Hepatocyte (in vitro differentiated cells): ENCODE data around the gene S100G. TPM values are rescaled to one million over a fixed set of nuclear protein-coding genes. Genes with fewer than 3 reads are reported as not detected.
"Not testable (repeated sequence)": the region's sequence is repeated elsewhere in the genome, so short reads cannot be mapped to it uniquely, and the experiment has no call there.

Experiments used
- DNase-seq: peaks from one replicate; pipeline ENCODE4 v3.0.0-alpha.2; 2016; ENCODE audit warnings: low spot score
- H2AFZ ChIP-seq: fragments of 200-600 bp; sonication (generic); 2 replicates; pipeline ENCODE4 v1.6.0; 2016; ENCODE audit warnings: antibody characterized with exemption, mild to moderate bottlenecking
- H3K27ac ChIP-seq: fragments of 200-600 bp; sonication (generic); 2 replicates; pipeline ENCODE4 v1.5.1; 2016; ENCODE audit warnings: mild to moderate bottlenecking
- H3K27me3 ChIP-seq: fragments of 200-600 bp; sonication (generic); 2 replicates; pipeline ENCODE4 v1.6.1; 2016
- H3K36me3 ChIP-seq: fragments of 200-600 bp; sonication (generic); replicated peaks from 2 replicates; pipeline ENCODE4 v1.5.1; 2016; ENCODE audit warnings: low read depth; ENCODE audit not compliant: insufficient read depth
- H3K4me1 ChIP-seq: fragments of 200-600 bp; sonication (generic); 2 replicates; pipeline ENCODE4 v1.5.1; 2016; ENCODE audit warnings: mild to moderate bottlenecking, moderate library complexity; ENCODE audit not compliant: insufficient read depth
- H3K4me2 ChIP-seq: fragments of 200-600 bp; sonication (generic); 2 replicates; pipeline ENCODE4 v1.6.0; 2016
- H3K4me3 ChIP-seq: fragments of 200-600 bp; sonication (generic); 2 replicates; pipeline ENCODE4 v1.5.1; 2016; ENCODE audit warnings: mild to moderate bottlenecking
- H3K79me2 ChIP-seq: fragments of 200-600 bp; sonication (generic); 2 replicates; pipeline ENCODE4 v1.6.0; 2017; ENCODE audit warnings: mild to moderate bottlenecking
- H3K9me2 ChIP-seq: fragments of 200-600 bp; sonication (generic); replicated peaks from 2 replicates; pipeline ENCODE4 v1.6.0; 2017; ENCODE audit warnings: mild to moderate bottlenecking; ENCODE audit not compliant: insufficient read depth
- H3K9me3 ChIP-seq: fragments of 200-600 bp; sonication (generic); 2 replicates; pipeline ENCODE4 v1.5.1; 2016; ENCODE audit warnings: low read depth, mild to moderate bottlenecking
- H4K20me1 ChIP-seq: fragments of 200-600 bp; sonication (generic); 2 replicates; pipeline ENCODE4 v1.6.0; 2016; ENCODE audit warnings: mild to moderate bottlenecking; ENCODE audit not compliant: insufficient read depth, poor library complexity, severe bottlenecking
- CTCF ChIP-seq: fragments of 200-600 bp; sonication (generic); IDR thresholded peaks from 2 replicates; pipeline ENCODE4 v1.5.1; 2016; ENCODE audit warnings: antibody characterized with exemption, mild to moderate bottlenecking; ENCODE audit not compliant: poor library complexity
- EZH2 ChIP-seq: fragments of 200-600 bp; sonication (generic); IDR thresholded peaks from 2 replicates; pipeline ENCODE4 v1.6.1; 2016; ENCODE audit warnings: antibody characterized with exemption, mild to moderate bottlenecking, borderline replicate concordance
- EZH2phosphoT487 ChIP-seq: fragments of 200-600 bp; sonication (generic); IDR thresholded peaks from one replicate; pipeline ENCODE4 v1.6.1; 2018; ENCODE audit warnings: antibody characterized with exemption, mild to moderate bottlenecking, low read depth, moderate library complexity; ENCODE audit not compliant: unreplicated experiment, severe bottlenecking
- WGBS: methylation state at CpG from one replicate; pipeline ENCODE4 v1.1.6; 2016; ENCODE audit warnings: low lambda C conversion rate; ENCODE audit errors: missing lambda C conversion rate; 5-methylcytosine and 5-hydroxymethylcytosine counted together
- polyA plus RNA-seq: library from polyadenylated mRNA; unstranded; fragments of >200 nt; fragmentation: Nextera tagmentation; extraction: Ambion mirVana; gene quantifications from 2 replicates; pipeline ENCODE4 v1.2.1, GENCODE V29; 2016
- total RNA-seq: library from RNA; depleted of rRNA; stranded (reverse); fragments of >200 nt; gene quantifications from 2 replicates; pipeline ENCODE4 v1.2.3, GENCODE V29; 2014

S100G gene
- total and polyA plus RNA-seq, 2 experiments from 2014 or later, result 4.1 to 35.3 TPM

DNA sequence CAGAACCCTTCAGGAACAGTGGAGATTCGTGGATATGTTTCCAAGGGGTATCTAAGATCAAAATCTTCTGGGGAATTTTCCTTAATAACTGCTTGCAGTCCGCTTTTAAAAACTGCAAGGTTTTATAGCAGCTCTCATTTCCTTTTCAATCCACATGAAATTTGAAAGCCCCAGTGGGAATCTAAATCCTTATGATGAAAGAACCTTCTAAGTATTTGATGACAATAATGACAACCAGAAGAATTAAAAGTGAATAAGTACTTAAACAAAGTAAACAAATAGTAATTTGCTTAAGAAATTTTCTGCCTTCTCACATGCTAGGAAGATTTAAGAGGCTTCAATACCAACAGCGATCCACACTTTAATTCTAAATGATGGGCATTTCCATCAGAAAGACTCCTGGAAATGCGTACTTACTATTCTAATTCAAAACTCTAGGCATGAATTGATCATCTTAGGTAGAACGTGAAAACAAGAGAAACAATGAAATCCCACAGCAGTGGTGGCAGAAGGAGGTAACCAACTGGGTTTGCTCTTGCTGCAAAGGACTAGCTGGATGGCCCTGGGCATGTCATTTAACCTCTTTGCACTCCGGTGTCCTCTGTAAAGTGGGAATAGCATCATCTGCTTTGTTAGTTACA lies 37.6 kb upstream of the S100G start:
- Histone ChIP-seq H3K27me3 (no peaks in the 10 kb centered on the region), H3K4me1 (no peaks in the 10 kb centered on the region), H4K20me1 (no peaks in the 10 kb centered on the region), H3K36me3 (no peaks in the 10 kb centered on the region), H3K4me2 (no peak overlapping the region), H3K9me2 (no peaks in the 10 kb centered on the region), H3K27ac (no peak overlapping the region), H3K9me3 (no peaks in the 10 kb centered on the region), H3K4me3 (no peak overlapping the region), H2AFZ (no peak overlapping the region), H3K79me2 (no peaks in the 10 kb centered on the region)
- 72% methylated on average over 6 of the region's 6 CpGs for WGBS
- TF ChIP-seq EZH2phosphoT487 (no peak), CTCF (no peak), EZH2 (no peak)
- no peak for DNase-seq

GRCh38 chrX:16617382-16617781 lies 32.6 kb upstream of the S100G start:
- no peak for TF ChIP-seq EZH2phosphoT487
- TF ChIP-seq CTCF, result no peak
- no peak for TF ChIP-seq EZH2
- WGBS, result 41% methylated on average over 1 of the region's 1 CpG
- Histone ChIP-seq H3K4me2 (no peak overlapping the region), H3K4me1 (no peaks in the 10 kb centered on the region), H3K79me2 (peaks cover 5% of the 10 kb centered on the region), H3K4me3 (no peak overlapping the region), H3K27me3 (no peaks in the 10 kb centered on the region), H3K9me2 (no peaks in the 10 kb centered on the region), H3K36me3 (no peaks in the 10 kb centered on the region), H4K20me1 (no peaks in the 10 kb centered on the region), H3K9me3 (no peaks in the 10 kb centered on the region), H2AFZ (no peak overlapping the region), H3K27ac (no peak overlapping the region)
- DNase-seq, result no peak

- no peaks in the 10 kb centered on the region for H3K27me3 ChIP-seq
- no peak for DNase-seq
- TF ChIP-seq CTCF, result no peak
- no peak for TF ChIP-seq EZH2phosphoT487
- no peak overlapping the region for H3K27ac ChIP-seq
- 93% methylated on average over 1 of the region's 1 CpG for WGBS
- no peaks in the 10 kb centered on the region for H4K20me1 ChIP-seq
- no peaks in the 10 kb centered on the region for H3K36me3 ChIP-seq
- H3K4me3 ChIP-seq, result no peak overlapping the region
- no peaks in the 10 kb centered on the region for H3K9me3 ChIP-seq
- H3K79me2 ChIP-seq, result peaks cover 8% of the 10 kb centered on the region
- H3K9me2 ChIP-seq, result no peaks in the 10 kb centered on the region
- no peaks in the 10 kb centered on the region for H3K4me1 ChIP-seq
- no peak overlapping the region for H3K4me2 ChIP-seq
- H2AFZ ChIP-seq, result no peak overlapping the region
Observed at GRCh38 chrX:16618422-16618821, 31.5 kb upstream of the S100G start.

GRCh38 chrX:16619024-16619423 lies 30.9 kb upstream of the S100G start:
- Histone ChIP-seq H3K27me3 (no peaks in the 10 kb centered on the region), H4K20me1 (no peaks in the 10 kb centered on the region), H3K27ac (no peak overlapping the region), H3K4me1 (no peaks in the 10 kb centered on the region), H3K4me3 (no peak overlapping the region), H3K9me3 (no peaks in the 10 kb centered on the region), H3K9me2 (no peaks in the 10 kb centered on the region), H3K79me2 (peaks cover 8% of the 10 kb centered on the region), H2AFZ (no peak overlapping the region), H3K4me2 (no peak overlapping the region), H3K36me3 (no peaks in the 10 kb centered on the region)
- DNase-seq, result no peak
- WGBS, result 97% methylated on average over 2 of the region's 2 CpGs
- TF ChIP-seq EZH2phosphoT487, result no peak
- no peak for TF ChIP-seq CTCF
- TF ChIP-seq EZH2, result no peak

GRCh38 chrX:16628511-16628910 lies 21.4 kb upstream of the S100G start:
- not testable (repeated sequence) for H3K4me3 ChIP-seq, H4K20me1 ChIP-seq, H2AFZ ChIP-seq, H3K9me2 ChIP-seq, H3K36me3 ChIP-seq, H3K4me1 ChIP-seq, H3K4me2 ChIP-seq, H3K27me3 ChIP-seq, H3K79me2 ChIP-seq, H3K27ac ChIP-seq, DNase-seq, H3K9me3 ChIP-seq
- 85% methylated on average over 6 of the region's 6 CpGs for WGBS
